NT2/D1 (cell line): ENCODE data around the gene EPHB2.

Experiments
- DNase-seq: peaks from one replicate; pipeline ENCODE4 v3.0.0-alpha.2; 2011; ENCODE audit warnings: low read depth, low spot score
- H3K27me3 ChIP-seq: 2 replicates; pipeline ENCODE4 v1.6.0; 2011; ENCODE audit warnings: mild to moderate bottlenecking; ENCODE audit not compliant: insufficient read length, insufficient read depth
- H3K36me3 ChIP-seq: 2 replicates; pipeline ENCODE4 v1.6.1; 2011; ENCODE audit warnings: mild to moderate bottlenecking, low read length, mixed read lengths; ENCODE audit not compliant: insufficient read depth, insufficient read length
- H3K4me1 ChIP-seq: 2 replicates; pipeline ENCODE4 v1.5.1; 2011; ENCODE audit not compliant: insufficient read depth, insufficient read length
- H3K4me3 ChIP-seq: 2 replicates; pipeline ENCODE4 v1.5.1; 2011; ENCODE audit warnings: low read depth; ENCODE audit not compliant: insufficient read length
- H3K9ac ChIP-seq: 2 replicates; pipeline ENCODE4 v1.6.0; 2011; ENCODE audit warnings: low read depth; ENCODE audit not compliant: insufficient read length
- H3K9me3 ChIP-seq: 2 replicates; pipeline ENCODE4 v1.5.1; 2011; ENCODE audit warnings: mild to moderate bottlenecking, low read length; ENCODE audit not compliant: insufficient read depth
- SUZ12 ChIP-seq: IDR thresholded peaks from 2 replicates; pipeline ENCODE4 v1.6.1; 2011; ENCODE audit not compliant: insufficient read length, insufficient read depth; ENCODE audit errors: extremely low read depth
- YY1 ChIP-seq: IDR thresholded peaks from 2 replicates; pipeline ENCODE4 v1.6.1; 2011; ENCODE audit not compliant: insufficient read length, insufficient read depth
- ZNF274 ChIP-seq: IDR thresholded peaks from 2 replicates; pipeline ENCODE4 v1.6.1; 2011; ENCODE audit warnings: mild to moderate bottlenecking, low read depth, low read length

Gene EPHB2

DNA sequence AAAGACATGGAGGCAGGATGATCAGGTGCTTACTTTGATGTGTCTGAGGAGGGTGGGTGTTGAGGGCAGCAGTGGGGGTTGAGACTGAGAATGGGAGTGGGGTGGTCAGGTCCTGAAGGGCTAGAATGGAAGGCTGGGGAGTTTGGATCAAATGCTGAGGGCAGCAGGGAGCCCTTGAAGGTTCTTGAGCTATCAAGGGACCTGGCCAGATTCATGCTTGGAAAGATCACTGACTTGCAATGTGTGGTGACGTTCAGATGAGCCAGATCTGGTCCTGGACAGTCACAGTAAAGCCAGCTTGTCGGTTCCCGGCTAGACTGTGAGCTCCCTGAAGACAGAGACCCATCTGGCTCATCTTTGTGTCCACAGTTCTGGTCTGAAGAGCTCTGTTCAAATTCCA lies 3.8 kb downstream of the EPHB2 start:
- no peak overlapping the region for H3K4me3 ChIP-seq
- no peak overlapping the region for H3K9ac ChIP-seq
- peaks cover 4% of the 10 kb centered on the region; the same call in 1 of the 2 replicates for H3K9me3 ChIP-seq
- DNase-seq = no peak
- no peak for TF ChIP-seq YY1
- no peak for TF ChIP-seq ZNF274
- no peak for TF ChIP-seq SUZ12
- H3K4me1 ChIP-seq = peaks cover 8% of the 10 kb centered on the region
- peaks cover 34% of the 10 kb centered on the region for H3K27me3 ChIP-seq
- H3K36me3 ChIP-seq = no peaks in the 10 kb centered on the region

- peaks cover 4% of the 10 kb centered on the region for H3K4me1 ChIP-seq
- TF ChIP-seq YY1 = no peak
- TF ChIP-seq SUZ12 = no peak
- TF ChIP-seq ZNF274 = no peak
- H3K9me3 ChIP-seq = peaks cover 9% of the 10 kb centered on the region; the same call in 1 of the 2 replicates
- peak overlapping the region; percentile 32 for H3K9ac ChIP-seq
- peaks cover 19% of the 10 kb centered on the region for H3K27me3 ChIP-seq
- H3K4me3 ChIP-seq = no peak overlapping the region
- no peak for DNase-seq
- no peaks in the 10 kb centered on the region for H3K36me3 ChIP-seq
Measured at GRCh38 chr1:22717037-22717760, 6.6 kb downstream of the EPHB2 start.

DNA sequence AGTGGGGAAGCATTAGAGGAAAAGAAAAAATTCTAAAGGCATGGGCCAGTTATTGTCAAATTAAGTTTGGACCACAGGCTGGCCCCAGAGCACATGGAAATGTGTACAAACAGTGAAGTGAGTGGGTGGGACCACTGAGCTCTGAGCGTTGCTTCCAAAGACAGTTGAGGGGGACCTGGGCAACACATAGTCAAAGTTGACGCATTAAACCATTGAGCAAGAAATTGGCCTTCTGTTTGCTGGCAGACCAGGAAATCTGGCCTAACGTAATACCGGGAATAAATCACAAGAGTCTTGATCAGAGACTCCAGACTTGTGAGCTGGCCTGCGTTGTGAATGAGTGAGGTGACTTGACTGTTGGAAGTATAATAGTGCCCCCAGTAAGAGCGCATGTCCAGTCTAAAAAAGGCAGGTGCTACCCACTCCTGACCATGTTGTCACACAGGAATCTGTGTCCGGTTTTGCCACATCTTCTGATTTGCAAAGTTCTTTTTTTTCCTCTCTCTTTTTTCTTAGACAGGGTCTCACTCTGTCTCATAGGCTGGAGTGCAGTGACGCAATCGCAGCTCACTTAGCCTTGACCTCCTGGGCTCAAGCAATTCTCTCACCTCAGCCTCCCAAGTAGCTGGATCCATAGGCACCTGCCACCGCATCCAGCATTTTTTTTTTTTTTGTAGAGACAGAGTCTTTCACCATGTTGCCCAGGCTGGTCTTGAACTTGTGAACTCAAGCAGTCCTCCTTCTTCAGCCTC lies 10.7 kb downstream of the EPHB2 start:
- TF ChIP-seq SUZ12 = no peak
- H3K36me3 ChIP-seq = no peaks in the 10 kb centered on the region
- DNase-seq = no peak
- H3K9me3 ChIP-seq = peaks cover 9% of the 10 kb centered on the region; the same call in 1 of the 2 replicates
- H3K4me1 ChIP-seq = peaks cover 4% of the 10 kb centered on the region
- no peak overlapping the region for H3K4me3 ChIP-seq
- H3K9ac ChIP-seq = no peak overlapping the region
- no peaks in the 10 kb centered on the region for H3K27me3 ChIP-seq

DNA sequence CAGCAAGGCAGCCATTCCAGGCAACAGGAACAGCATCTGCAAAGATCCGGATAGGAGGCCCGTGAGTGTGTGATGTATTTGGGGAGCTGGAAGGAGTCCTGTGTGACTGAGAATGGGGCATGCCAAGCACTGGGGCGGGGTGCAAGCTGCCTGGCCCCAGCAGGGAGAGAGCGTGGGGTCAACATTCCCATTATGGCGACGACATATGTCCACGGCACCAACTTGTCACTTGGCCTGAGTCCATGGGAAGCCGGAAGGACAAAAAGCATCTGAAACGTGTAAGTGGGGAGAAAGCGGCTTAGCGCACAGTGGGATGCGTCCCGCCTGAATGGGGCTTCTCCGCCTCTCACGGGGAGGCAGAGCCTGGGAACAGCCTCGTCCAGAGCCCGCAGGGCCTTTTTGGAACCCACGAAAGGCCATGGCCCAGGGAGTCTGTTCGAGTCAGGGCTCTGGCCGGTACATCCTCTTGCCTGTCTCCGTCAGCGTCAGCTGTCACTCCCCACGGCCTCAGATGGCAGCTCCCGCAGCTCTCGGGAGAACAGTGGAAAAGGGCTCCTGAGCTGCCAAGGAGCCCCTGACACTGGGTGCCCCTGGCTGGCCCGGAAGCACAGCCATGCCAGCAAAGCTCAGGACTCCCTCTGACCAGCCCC lies 12.4 kb downstream of the EPHB2 start:
- H3K27me3 ChIP-seq = no peaks in the 10 kb centered on the region
- no peak overlapping the region for H3K9ac ChIP-seq
- H3K36me3 ChIP-seq = no peaks in the 10 kb centered on the region
- H3K4me3 ChIP-seq = no peak overlapping the region
- no peak for DNase-seq
- no peaks in the 10 kb centered on the region for H3K4me1 ChIP-seq
- TF ChIP-seq ZNF274 (no peak), SUZ12 (no peak), YY1 (no peak)
- H3K9me3 ChIP-seq = peaks cover 9% of the 10 kb centered on the region; the same call in 1 of the 2 replicates

- Histone ChIP-seq H3K4me3 (no peak overlapping the region), H3K36me3 (no peaks in the 10 kb centered on the region), H3K9ac (no peak overlapping the region), H3K27me3 (no peaks in the 10 kb centered on the region), H3K4me1 (no peaks in the 10 kb centered on the region), H3K9me3 (no peaks in the 10 kb centered on the region)
- no peak for TF ChIP-seq SUZ12
- no peak for TF ChIP-seq YY1
- no peak for TF ChIP-seq ZNF274
- no peak for DNase-seq
Measured at GRCh38 chr1:22727873-22728272, 17.2 kb downstream of the EPHB2 start.

- DNase-seq = no peak
- no peaks in the 10 kb centered on the region for H3K9me3 ChIP-seq
- H3K4me1 ChIP-seq = no peaks in the 10 kb centered on the region
- no peaks in the 10 kb centered on the region for H3K27me3 ChIP-seq
- H3K4me3 ChIP-seq = no peak overlapping the region
- H3K9ac ChIP-seq = no peak overlapping the region
- H3K36me3 ChIP-seq = no peaks in the 10 kb centered on the region
- TF ChIP-seq ZNF274 (no peak), YY1 (no peak), SUZ12 (no peak)
Measured at GRCh38 chr1:22728751-22729399, 18.2 kb downstream of the EPHB2 start.
